HEK293T (cell line): ENCODE data around the gene SMURF1.

Experiments used
- BHLHE40 ChIP-seq: fragments of 450-650 bp; IDR thresholded peaks from 2 replicates; pipeline ENCODE4 v1.6.1; 2016; ENCODE audit warnings: mild to moderate bottlenecking, moderate library complexity, borderline replicate concordance
- CTBP1 ChIP-seq: fragments of 450-650 bp; IDR thresholded peaks from 2 replicates; pipeline ENCODE4 v1.6.1; 2016; ENCODE audit warnings: borderline replicate concordance
- ELF4 ChIP-seq: fragments of 450-650 bp; IDR thresholded peaks from 2 replicates; pipeline ENCODE4 v1.6.1; 2017; ENCODE audit warnings: antibody characterized with exemption
- FOXK2 ChIP-seq: fragments of 450-650 bp; IDR thresholded peaks from 2 replicates; pipeline ENCODE4 v1.6.1; 2016; ENCODE audit warnings: mild to moderate bottlenecking
- FOXM1 ChIP-seq: fragments of 450-650 bp; IDR thresholded peaks from 2 replicates; pipeline ENCODE4 v1.6.1; 2017; ENCODE audit warnings: mild to moderate bottlenecking, borderline replicate concordance
- HDGF ChIP-seq: fragments of 450-650 bp; IDR thresholded peaks from 2 replicates; pipeline ENCODE4 v1.6.1; 2017; ENCODE audit warnings: antibody characterized with exemption, borderline replicate concordance
- L3MBTL2 ChIP-seq: fragments of 450-650 bp; conservative IDR thresholded peaks from 2 replicates; pipeline ENCODE4 v1.6.1; 2016; ENCODE audit warnings: mild to moderate bottlenecking
- LEF1 ChIP-seq: fragments of 450-650 bp; IDR thresholded peaks from 2 replicates; pipeline ENCODE4 v1.6.1; 2017; ENCODE audit warnings: mild to moderate bottlenecking, borderline replicate concordance
- PKNOX1 ChIP-seq: fragments of 450-650 bp; IDR thresholded peaks from 2 replicates; pipeline ENCODE4 v1.6.1; 2016
- SP1 ChIP-seq: fragments of 450-650 bp; IDR thresholded peaks from 2 replicates; pipeline ENCODE4 v1.6.1; 2017
- SUZ12 ChIP-seq: fragments of 450-650 bp; IDR thresholded peaks from 2 replicates; pipeline ENCODE4 v1.6.1; 2016; ENCODE audit warnings: mild to moderate bottlenecking
- TARDBP ChIP-seq: fragments of 450-650 bp; IDR thresholded peaks from 2 replicates; pipeline ENCODE4 v1.6.1; 2016
- ZNF384 ChIP-seq: fragments of 450-650 bp; IDR thresholded peaks from 2 replicates; pipeline ENCODE4 v1.6.1; 2016

GRCh38 chr7:99006739-99007424 is 137.0 kb downstream of the SMURF1 start:
- TF ChIP-seq LEF1 (no peak), FOXM1 (no peak), HDGF (no peak), BHLHE40 (no peak), TARDBP (no peak), CTBP1 (no peak), SP1 (no peak), FOXK2 (no peak), SUZ12 (no peak), L3MBTL2 (no peak), ELF4 (no peak), PKNOX1 (no peak), ZNF384 (no peak)
